Measurements from ENCODE around the gene EML2. TPM values are rescaled to one million over a fixed set of nuclear protein-coding genes. Genes with fewer than 3 reads are reported as not detected.

EML2 gene
- total and polyA plus RNA-seq, 10 of the 15 experiments (the other 5 are each of a cell fraction or from before 2014, with no cell fraction given), result 1.6 to 64.0 (median 27.5) TPM

GRCh38 chr19:45645068-45645630 is 6.0 kb upstream of the EML2 start (continued):
- TF ChIP-seq NFYB (IDR thresholded peaks at IDR 0.05; ENCODE audit: insufficient read depth, low read depth, low read length), result no peak
- TF ChIP-seq KAT2A (conservative IDR thresholded peaks at IDR 0.05; ENCODE audit: control insufficient read depth, low read depth, low read length), result no peak
- TF ChIP-seq ZNF274 (IDR thresholded peaks at IDR 0.05; ENCODE audit: insufficient read depth, insufficient read length), result no peak
- no peak for TF ChIP-seq RAD51 (IDR thresholded peaks at IDR 0.05)
- no peak for TF ChIP-seq ZZZ3 (IDR thresholded peaks at IDR 0.05; ENCODE audit: control insufficient read depth, insufficient read length, low read depth)
- no peak for TF ChIP-seq CTCF (IDR thresholded peaks at IDR 0.05 in 2 of 3, conservative IDR thresholded peaks at IDR 0.05 in 1 of 3; ENCODE audit: control insufficient read depth in 2 of 3, extremely low read depth in 1 of 3, insufficient read depth in 1 of 3, low read depth in 3 of 3, low read length in 3 of 3)
- no peak for TF ChIP-seq NR2C2 (IDR thresholded peaks at IDR 0.05; ENCODE audit: borderline replicate concordance, control insufficient read depth, insufficient read length, low read depth)
- TF ChIP-seq RBBP5 (conservative IDR thresholded peaks at IDR 0.05), result no peak
- TF ChIP-seq NBN (IDR thresholded peaks at IDR 0.05), result no peak
- no peak for TF ChIP-seq SUPT20H (IDR thresholded peaks at IDR 0.05; ENCODE audit: borderline replicate concordance, control insufficient read depth, low read depth, low read length)
- TF ChIP-seq TBL1XR1 (IDR thresholded peaks at IDR 0.05; ENCODE audit: low read depth, low read length), result 0 out of 2 replicates have a peak, but pooled peaks have one; percentile 11
- TF ChIP-seq SMC3 (IDR thresholded peaks at IDR 0.05; ENCODE audit: borderline replicate concordance, low read length), result no peak
- TF ChIP-seq NRF1 (conservative IDR thresholded peaks at IDR 0.05; ENCODE audit: low read depth, low read length), result no peak
- no peak for TF ChIP-seq YY1 (IDR thresholded peaks at IDR 0.05; ENCODE audit: low read depth, low read length)
- no peak for TF ChIP-seq BCL11A (IDR thresholded peaks at IDR 0.05; ENCODE audit: low read depth, low read length)
- no peak for TF ChIP-seq ZNF24 (IDR thresholded peaks at IDR 0.05)
- TF ChIP-seq, protein P1, sequence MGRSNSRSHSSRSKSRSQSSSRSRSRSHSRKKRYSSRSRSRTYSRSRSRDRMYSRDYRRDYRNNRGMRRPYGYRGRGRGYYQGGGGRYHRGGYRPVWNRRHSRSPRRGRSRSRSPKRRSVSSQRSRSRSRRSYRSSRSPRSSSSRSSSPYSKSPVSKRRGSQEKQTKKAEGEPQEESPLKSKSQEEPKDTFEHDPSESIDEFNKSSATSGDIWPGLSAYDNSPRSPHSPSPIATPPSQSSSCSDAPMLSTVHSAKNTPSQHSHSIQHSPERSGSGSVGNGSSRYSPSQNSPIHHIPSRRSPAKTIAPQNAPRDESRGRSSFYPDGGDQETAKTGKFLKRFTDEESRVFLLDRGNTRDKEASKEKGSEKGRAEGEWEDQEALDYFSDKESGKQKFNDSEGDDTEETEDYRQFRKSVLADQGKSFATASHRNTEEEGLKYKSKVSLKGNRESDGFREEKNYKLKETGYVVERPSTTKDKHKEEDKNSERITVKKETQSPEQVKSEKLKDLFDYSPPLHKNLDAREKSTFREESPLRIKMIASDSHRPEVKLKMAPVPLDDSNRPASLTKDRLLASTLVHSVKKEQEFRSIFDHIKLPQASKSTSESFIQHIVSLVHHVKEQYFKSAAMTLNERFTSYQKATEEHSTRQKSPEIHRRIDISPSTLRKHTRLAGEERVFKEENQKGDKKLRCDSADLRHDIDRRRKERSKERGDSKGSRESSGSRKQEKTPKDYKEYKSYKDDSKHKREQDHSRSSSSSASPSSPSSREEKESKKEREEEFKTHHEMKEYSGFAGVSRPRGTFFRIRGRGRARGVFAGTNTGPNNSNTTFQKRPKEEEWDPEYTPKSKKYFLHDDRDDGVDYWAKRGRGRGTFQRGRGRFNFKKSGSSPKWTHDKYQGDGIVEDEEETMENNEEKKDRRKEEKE (IDR thresholded peaks at IDR 0.05), result no peak
- TF ChIP-seq RAD21 (IDR thresholded peaks at IDR 0.05; ENCODE audit: insufficient read depth, low read depth, low read length), result no peak

All from GM12878 (cell line).